H1 (cell line): ENCODE results near the gene NOLC1. TPM values are rescaled to one million over a fixed set of nuclear protein-coding genes. Genes with fewer than 3 reads are reported as not detected.

Experiments used
- CTCF ChIA-PET: fragments of 300-600 bp; sonication (Branson Sonifier 250); formaldehyde crosslinking; loops from one replicate; lab custom pipeline; 2021; ENCODE audit not compliant: partially characterized antibody; lab: Charles Lee
- POLR2A ChIA-PET: fragments of 300-600 bp; sonication (Branson Sonifier 250); formaldehyde crosslinking; loops from one replicate; lab custom pipeline; 2021; ENCODE audit warnings: inconsistent platforms; ENCODE audit not compliant: partially characterized antibody; lab: Charles Lee
- DNase-seq, 2 experiments: peaks; one replicate each; pipeline versions ENCODE4 v3.0.0 to v3.0.0-alpha.2; 2010 to 2022; ENCODE audit warnings: low spot score in 2 of 2, low read depth in 1 of 2, mixed read lengths in 1 of 2
- FAIRE-seq: peaks from 2 replicates; lab custom pipeline; 2011; peaks lifted over from hg19 to GRCh38; lab: Jason Lieb, UNC
- H2AFZ ChIP-seq: 2 replicates; pipeline ENCODE4 v1.8.1; 2012; ENCODE audit warnings: low read length, inconsistent platforms
- H2AK5ac ChIP-seq: 2 replicates; pipeline ENCODE4 v1.6.1; 2013; ENCODE audit warnings: low read depth, low read length
- H2BK120ac ChIP-seq: replicated peaks from 2 replicates; pipeline ENCODE3; 2013; ENCODE audit warnings: low read depth, low read length, inconsistent platforms
- H2BK12ac ChIP-seq: 2 replicates; pipeline ENCODE4 v1.6.1; 2013; ENCODE audit warnings: low read depth, low read length
- H2BK15ac ChIP-seq: 2 replicates; pipeline ENCODE4 v1.6.1; 2013; ENCODE audit warnings: low read length
- H2BK20ac ChIP-seq: 2 replicates; pipeline ENCODE4 v1.6.1; 2013; ENCODE audit warnings: low read length
- H2BK5ac ChIP-seq: 2 replicates; pipeline ENCODE4 v1.6.1; 2013; ENCODE audit warnings: low read depth, low read length
- H3K14ac ChIP-seq: 2 replicates; pipeline ENCODE4 v1.6.1; 2013; ENCODE audit warnings: inconsistent platforms; ENCODE audit not compliant: insufficient read length
- H3K18ac ChIP-seq: 2 replicates; pipeline ENCODE4 v1.6.1; 2013; ENCODE audit warnings: low read length; ENCODE audit errors: extremely low read depth
- H3K23ac ChIP-seq: 2 replicates; pipeline ENCODE4 v1.6.1; 2013; ENCODE audit warnings: inconsistent platforms; ENCODE audit not compliant: insufficient read length
- H3K23me2 ChIP-seq: 2 replicates; pipeline ENCODE4 v1.6.1; 2013; ENCODE audit warnings: low read depth, low read length
- H3K27ac ChIP-seq: 2 replicates; pipeline ENCODE4 v1.6.1; 2011; ENCODE audit warnings: low read depth, low read length, inconsistent platforms
- H3K27me3 ChIP-seq, 4 experiments: replicated peaks in 1 of 4; 1 replicate in 1 of 4; 2 replicates in 3 of 4; pipeline versions ENCODE4 v1.6.1 to v1.8.1; 2011 to 2013; ENCODE audit warnings: low read length in 3 of 4, mild to moderate bottlenecking in 3 of 4, inconsistent platforms in 2 of 4, mixed read lengths in 2 of 4, moderate library complexity in 1 of 4; ENCODE audit not compliant: control insufficient read depth in 3 of 4, insufficient read depth in 3 of 4; ENCODE audit errors: extremely low read depth in 1 of 4
- H3K36me3 ChIP-seq, 4 experiments: 2 replicates each; pipeline versions ENCODE4 v1.6.1 to v1.8.1; 2011 to 2013; ENCODE audit warnings: mild to moderate bottlenecking in 4 of 4, low read length in 3 of 4, moderate library complexity in 2 of 4, control low read depth in 1 of 4, inconsistent platforms in 1 of 4; ENCODE audit not compliant: insufficient read depth in 4 of 4, control insufficient read depth in 2 of 4
- H3K4ac ChIP-seq: replicated peaks from 2 replicates; pipeline ENCODE3; 2013; ENCODE audit warnings: low read length, low read depth, mixed read lengths, inconsistent platforms; ENCODE audit not compliant: insufficient read length
- H3K4me1 ChIP-seq, 4 experiments: replicated peaks in 1 of 4; 1 replicate in 1 of 4; 2 replicates in 3 of 4; pipeline versions ENCODE4 v1.6.1 to v1.8.1; 2011 to 2013; ENCODE audit warnings: low read length in 3 of 4, inconsistent platforms in 2 of 4, mixed read lengths in 1 of 4; ENCODE audit not compliant: insufficient read depth in 4 of 4, control insufficient read depth in 3 of 4
- H3K4me2 ChIP-seq, 2 experiments: 2 replicates each; pipeline versions ENCODE4 v1.6.1 to v1.8.1; 2011 to 2013; ENCODE audit warnings: low read depth in 2 of 2, low read length in 2 of 2, control low read depth in 1 of 2, inconsistent platforms in 1 of 2, mild to moderate bottlenecking in 1 of 2; ENCODE audit not compliant: insufficient read depth in 1 of 2
- H3K4me3 ChIP-seq, 4 experiments: fragments of 200-600, 300-600 bp in 1 of 4; sonication (generic), shearing (Covaris generic), sonication (Bioruptor Twin) in 1 of 4; 2 replicates each; pipeline versions ENCODE4 v1.5.1 to v1.8.1; 2011 to 2016; ENCODE audit warnings: low read length in 4 of 4, low read depth in 3 of 4, control low read depth in 2 of 4, inconsistent platforms in 2 of 4, mild to moderate bottlenecking in 2 of 4, mixed read lengths in 1 of 4, moderate library complexity in 1 of 4; ENCODE audit not compliant: insufficient read depth in 2 of 4; ENCODE audit errors: extremely low read depth in 1 of 4
- H3K56ac ChIP-seq: replicated peaks from 2 replicates; pipeline ENCODE3; 2013; ENCODE audit warnings: low read depth, mild to moderate bottlenecking, mixed read lengths, low read length, inconsistent platforms; ENCODE audit not compliant: insufficient read length
- H3K79me1 ChIP-seq: 2 replicates; pipeline ENCODE4 v1.6.1; 2013; ENCODE audit warnings: low read depth, low read length, control low read depth
- H3K79me2 ChIP-seq, 2 experiments: 2 replicates each; pipeline versions ENCODE4 v1.6.1 to v1.8.1; 2012 to 2013; ENCODE audit warnings: low read length in 2 of 2, mild to moderate bottlenecking in 2 of 2, inconsistent platforms in 1 of 2; ENCODE audit not compliant: insufficient read depth in 2 of 2, control insufficient read depth in 1 of 2
- H3K9ac ChIP-seq, 4 experiments: replicated peaks in 1 of 4; 1 replicate in 1 of 4; 2 replicates in 3 of 4; pipeline versions ENCODE4 v1.6.1 to v1.8.1; 2011 to 2013; ENCODE audit warnings: low read depth in 3 of 4, low read length in 3 of 4, control low read depth in 2 of 4, mild to moderate bottlenecking in 2 of 4, moderate library complexity in 2 of 4, inconsistent platforms in 1 of 4; ENCODE audit errors: extremely low read depth in 1 of 4
- H3K9me3 ChIP-seq, 2 experiments: 2 replicates each; pipeline versions ENCODE4 v1.6.1 to v1.8.1; 2012 to 2013; ENCODE audit warnings: mild to moderate bottlenecking in 2 of 2, moderate library complexity in 2 of 2, control low read depth in 1 of 2, inconsistent platforms in 1 of 2, low read depth in 1 of 2, low read length in 1 of 2, mixed read lengths in 1 of 2; ENCODE audit not compliant: insufficient read depth in 2 of 2
- H4K20me1 ChIP-seq, 2 experiments: replicated peaks in 1 of 2; 2 replicates each; pipeline versions ENCODE3 to v1.8.1; 2011 to 2013; ENCODE audit warnings: inconsistent platforms in 2 of 2, low read length in 2 of 2, mild to moderate bottlenecking in 1 of 2; ENCODE audit not compliant: insufficient read depth in 2 of 2, control insufficient read depth in 1 of 2
- H4K5ac ChIP-seq: 2 replicates; pipeline ENCODE4 v1.6.1; 2013; ENCODE audit warnings: low read length, low read depth, mixed read lengths, inconsistent platforms; ENCODE audit not compliant: insufficient read length
- H4K8ac ChIP-seq: 2 replicates; pipeline ENCODE4 v1.8.0; 2013; ENCODE audit warnings: mild to moderate bottlenecking, moderate library complexity, low read length, inconsistent platforms; ENCODE audit not compliant: insufficient read depth; ENCODE audit errors: extremely low read depth
- H4K91ac ChIP-seq: replicated peaks from 2 replicates; pipeline ENCODE3; 2013; ENCODE audit warnings: low read length, mixed read lengths, inconsistent platforms; ENCODE audit not compliant: insufficient read length
- NANOG ChIP-seq: IDR thresholded peaks from 2 replicates; pipeline ENCODE4 v1.6.1; 2011; ENCODE audit warnings: low read length, low read depth, mild to moderate bottlenecking, inconsistent platforms; ENCODE audit not compliant: insufficient read depth, poor library complexity, severe bottlenecking
- RAD21 ChIP-seq, 2 experiments: IDR thresholded peaks in 1 of 2; conservative IDR thresholded peaks in 1 of 2; 2 replicates each; pipeline ENCODE4 v1.6.1; 2011; ENCODE audit warnings: low read depth in 2 of 2, low read length in 2 of 2, improper control_type of control experiment in 1 of 2, inconsistent platforms in 1 of 2, mild to moderate bottlenecking in 1 of 2, moderate library complexity in 1 of 2
- RNF2 ChIP-seq: fragments of 200-900, 300-1000 bp; sonication (generic); IDR thresholded peaks from 2 replicates; pipeline ENCODE4 v1.7.1; 2016; ENCODE audit warnings: borderline replicate concordance, low read depth, mild to moderate bottlenecking, antibody characterized with exemption, low read length; ENCODE audit not compliant: poor library complexity, severe bottlenecking; ENCODE audit errors: missing control alignments
- SIX5 ChIP-seq: IDR thresholded peaks from 2 replicates; pipeline ENCODE4 v1.6.1; 2011; ENCODE audit warnings: mild to moderate bottlenecking, low read depth, low read length
- SUZ12 ChIP-seq: fragments of 200-600 bp; sonication (generic); IDR thresholded peaks from 2 replicates; pipeline ENCODE4 v1.6.1; 2012; ENCODE audit warnings: mild to moderate bottlenecking, inconsistent platforms, low read length, moderate library complexity, mixed read lengths
- TAF1 ChIP-seq: IDR thresholded peaks from 2 replicates; pipeline ENCODE4 v1.6.1; 2011; ENCODE audit warnings: mild to moderate bottlenecking, low read depth, low read length
- WGBS, 2 experiments: shearing (Covaris generic) in 1 of 2; methylation state at CpG; one replicate each; pipeline versions ENCODE4 v1.1.6 to v1.1.7; 2013 to 2015; ENCODE audit warnings: low lambda C conversion rate in 2 of 2, mixed read lengths in 2 of 2, inconsistent platforms in 1 of 2, low coverage in 1 of 2, missing lambda C conversion rate in 1 of 2; ENCODE audit not compliant: insufficient replicate concordance in 2 of 2, insufficient coverage in 1 of 2, insufficient read length in 1 of 2; ENCODE audit errors: extremely low coverage in 1 of 2, missing lambda C conversion rate in 1 of 2; 5-methylcytosine and 5-hydroxymethylcytosine counted together
- polyA plus RNA-seq, 7 experiments: library from polyadenylated mRNA; depleted of rRNA in 3 of 7; stranded (reverse) in 5 of 7; unstranded in 2 of 7; fragments of >200 nt in 5 of 7; fragments of 200-250 nt in 2 of 7; gene quantifications; 1 replicate in 5 of 7; 2 replicates in 1 of 7; 4 replicates in 1 of 7; pipeline versions ENCODE4 v1.2.1 to v1.2.3, GENCODE V29; 2011 to 2013; ENCODE audit warnings: missing spikeins in 2 of 7, mixed read lengths in 2 of 7
- total RNA-seq: library from RNA; stranded (reverse); fragmentation: NEBNext Ultra II Directional; extraction: Animal tissue kit (Norgen Biotek cat#: 25700); gene quantifications from 2 replicates; pipeline ENCODE4 v1.2.1, GENCODE V29; 2021

NOLC1 gene
- total and polyA plus RNA-seq, 2 of the 8 experiments (the other 6 are each of a cell fraction or from before 2014, with no cell fraction given): 86.3 to 191 TPM

- no peak overlapping the region for H3K9ac ChIP-seq
- H3K27ac ChIP-seq: no peak overlapping the region
- 100% methylated on average over 1 of the region's 1 CpG; no CpG with 5 or more reads in 1 of the 2 experiments for WGBS, 2 experiments
- no peak overlapping the region for H2BK5ac ChIP-seq
- H3K4me2 ChIP-seq: no peak overlapping the region
- H3K27me3 ChIP-seq: no peaks in the 10 kb centered on the region
- no peaks in the 10 kb centered on the region for H3K9me3 ChIP-seq
- H3K23ac ChIP-seq: no peak overlapping the region
- H3K79me1 ChIP-seq: no peaks in the 10 kb centered on the region
- H2BK12ac ChIP-seq: no peak overlapping the region
- H2BK120ac ChIP-seq: no peak overlapping the region
- H4K91ac ChIP-seq: no peak overlapping the region
- no peak overlapping the region for H3K4me3 ChIP-seq
- 0 out of 2 replicates have a peak overlapping the region, but pooled peaks have one; percentile 3 for H4K8ac ChIP-seq
- no peak overlapping the region for H3K14ac ChIP-seq
- peaks cover 2 to 30% (median 7%) of the 10 kb centered on the region in 4 experiments; a peak in 6 of 8 replicates for H3K36me3 ChIP-seq
- no peak overlapping the region for H3K18ac ChIP-seq
- H3K4ac ChIP-seq: no peak overlapping the region
- TF ChIP-seq RAD21 (IDR thresholded peaks at IDR 0.05 in 1 of 2, conservative IDR thresholded peaks at IDR 0.05 in 1 of 2; ENCODE audit: low read depth in 2 of 2, low read length in 2 of 2) (no peak), TAF1 (no peak), SIX5 (no peak), NANOG (no peak), RNF2 (no peak), SUZ12 (no peak)
- TF ChIP-seq, all 59 proteins: peak for 0
- Histone ChIP-seq H4K20me1 (peaks cover 0 to 2% of the 10 kb centered on the region in 2 experiments), H3K23me2 (no peaks in the 10 kb centered on the region), H3K79me2 (no peaks in the 10 kb centered on the region), H3K56ac (no peak overlapping the region), H2BK15ac (no peak overlapping the region), H3K4me1 (no peaks in the 10 kb centered on the region), H2AFZ (no peak overlapping the region), H2AK5ac (no peak overlapping the region), H4K5ac (no peak overlapping the region), H2BK20ac (no peak overlapping the region)
- FAIRE-seq (no peak), DNase-seq (no peak)
- CTCF ChIA-PET: interaction anchor here (1.4 to 8.7 kb wide), 5 partner anchors 8 to 44 kb away, joined by 3 to 86 read pairs (median 5); no protein-coding TSS in a partner anchor
- POLR2A ChIA-PET: interaction anchor here (0.7 to 4.9 kb wide), 16 partner anchors 8 to 218 kb away, joined by 3 to 34 read pairs (median 5); partner anchors contain the start of genes LDB1 and NOLC1
These were observed 49.8 kb upstream of the NOLC1 start for GRCh38 chr10:102102421-102102820.
